GM12891 (cell line): Measurements from ENCODE around the gene ANO4.

Experiments
- POLR2A ChIP-seq: IDR thresholded peaks from 2 replicates; pipeline ENCODE4 v1.6.1; 2011; ENCODE audit warnings: low read depth, low read length, control low read depth
- POLR2AphosphoS5 ChIP-seq: IDR thresholded peaks from 2 replicates; pipeline ENCODE4 v1.6.1; 2011; ENCODE audit warnings: low read depth, low read length, control low read depth

DNA sequence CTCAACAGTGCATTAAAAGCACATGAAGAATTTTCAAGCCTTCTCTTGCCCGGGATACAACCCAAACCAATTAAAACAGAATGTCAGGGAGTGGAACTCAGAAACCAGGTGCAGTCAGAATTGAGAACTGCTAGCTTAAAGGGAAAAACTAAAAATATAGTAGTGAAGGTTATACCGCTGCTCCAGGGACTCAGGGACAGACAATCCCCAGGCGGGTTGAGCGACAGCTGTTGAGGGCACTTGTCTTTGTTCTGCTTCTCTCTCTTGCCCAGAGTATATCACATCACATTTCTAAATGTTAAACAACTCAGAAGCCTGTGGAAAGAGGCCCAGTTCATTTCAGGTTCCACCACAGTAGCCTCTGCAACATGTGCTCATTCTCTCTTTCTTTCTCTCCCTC lies 322.3 kb downstream of the ANO4 start:
- no peak for TF ChIP-seq POLR2AphosphoS5
- TF ChIP-seq POLR2A, result no peak
